Activated CD8-positive, alpha-beta memory T cell treated with anti-CD3 and anti-CD28 coated beads, Interleukin-2, amount 50 U/mL, for 48 hours (primary cell): ENCODE data around the gene BNIP5.
"Not testable (repeated sequence)": the region's sequence is repeated elsewhere in the genome, so short reads cannot be mapped to it uniquely, and the experiment has no call there.

ENCODE experiments used
- DNase-seq: peaks from one replicate; pipeline ENCODE4 v3.0.0-alpha.2; 2020

The BNIP5 gene

DNA sequence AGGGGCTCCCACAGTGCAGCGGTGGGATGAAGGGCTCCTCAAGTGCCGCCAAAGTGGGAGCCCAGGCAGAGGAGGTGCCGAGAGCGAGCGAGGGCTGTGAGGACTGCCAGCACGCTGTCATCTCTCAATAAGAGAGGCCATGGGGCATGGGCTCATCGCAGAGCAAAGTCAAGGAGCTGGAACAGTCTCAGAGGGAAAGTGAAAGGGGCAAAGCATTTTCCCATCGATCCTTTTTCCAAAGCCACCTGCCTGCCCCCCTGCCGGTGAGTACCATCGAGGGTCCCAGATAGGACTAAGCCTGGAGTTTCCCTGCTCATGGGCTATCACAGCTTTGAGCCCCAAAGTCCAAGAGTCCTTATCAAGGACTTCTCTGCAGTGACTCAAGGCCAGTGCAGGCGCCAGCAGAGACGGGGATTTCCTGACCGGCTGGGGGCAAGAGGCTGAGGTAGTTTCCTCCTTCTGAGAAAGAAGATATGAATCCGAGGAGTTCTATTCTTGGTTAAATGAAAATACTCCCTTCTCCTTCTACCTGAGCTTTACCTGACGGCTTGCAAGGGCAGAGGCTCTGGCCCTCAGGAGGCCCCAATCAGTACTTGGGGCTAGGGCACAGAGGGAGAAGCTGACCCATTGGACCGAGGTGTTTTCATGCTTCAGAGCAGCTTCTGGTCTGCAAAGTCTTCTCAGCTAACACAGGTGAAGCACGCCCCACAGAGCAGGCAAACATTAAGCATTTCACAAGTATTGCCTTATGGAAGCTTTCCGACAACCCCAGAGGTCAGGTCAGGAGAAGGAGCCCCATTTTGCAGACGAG lies 28.2 kb upstream of the BNIP5 start:
- no peak for DNase-seq

DNA sequence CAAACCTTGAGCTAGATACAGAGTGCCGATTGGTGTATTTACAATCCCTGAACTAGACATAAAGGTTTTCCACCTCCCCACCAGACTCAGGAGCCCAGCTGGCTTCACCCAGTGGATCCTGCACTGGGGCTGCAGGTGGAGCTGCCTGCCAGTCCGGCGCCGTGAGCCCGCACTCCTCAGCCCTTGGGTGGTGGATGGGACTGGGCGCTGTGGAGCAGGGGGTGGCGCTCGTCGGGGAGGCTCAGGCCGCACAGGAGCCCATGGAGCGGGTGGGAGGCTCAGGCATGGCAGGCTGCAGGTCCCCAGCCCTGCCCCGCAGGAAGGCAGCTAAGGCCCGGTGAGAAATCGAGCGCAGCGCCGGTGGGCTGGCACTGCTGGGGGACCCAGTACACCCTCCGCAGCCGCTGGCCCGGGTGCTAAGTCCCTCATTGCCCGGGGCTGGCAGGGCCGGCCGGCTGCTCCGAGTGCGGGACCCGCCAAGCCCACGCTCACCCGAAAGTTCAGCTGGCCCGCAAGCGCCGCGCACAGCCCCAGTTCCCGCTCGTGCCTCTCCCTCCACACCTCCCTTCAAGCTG lies 27.5 kb upstream of the BNIP5 start:
- DNase-seq: not testable (repeated sequence)

DNA sequence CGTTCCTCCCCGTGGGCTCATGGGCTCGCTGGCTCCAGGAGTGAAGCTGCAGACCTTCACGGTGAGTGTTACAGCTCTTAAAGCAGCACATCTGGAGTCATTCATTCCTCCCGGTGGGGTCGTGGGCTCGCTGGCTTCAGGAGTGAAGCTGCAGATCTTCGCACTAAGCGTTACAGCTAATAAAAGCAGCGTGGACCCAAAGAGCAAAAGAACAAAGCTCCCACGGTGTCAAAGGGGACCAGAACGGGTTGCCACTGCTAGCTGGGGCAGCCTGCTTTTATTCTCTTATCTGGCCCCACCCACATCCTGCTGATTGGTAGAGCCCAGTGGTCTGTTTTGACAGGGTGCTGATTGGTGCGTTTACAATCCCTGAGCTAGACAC lies 26.7 kb upstream of the BNIP5 start:
- DNase-seq: not testable (repeated sequence)

DNA sequence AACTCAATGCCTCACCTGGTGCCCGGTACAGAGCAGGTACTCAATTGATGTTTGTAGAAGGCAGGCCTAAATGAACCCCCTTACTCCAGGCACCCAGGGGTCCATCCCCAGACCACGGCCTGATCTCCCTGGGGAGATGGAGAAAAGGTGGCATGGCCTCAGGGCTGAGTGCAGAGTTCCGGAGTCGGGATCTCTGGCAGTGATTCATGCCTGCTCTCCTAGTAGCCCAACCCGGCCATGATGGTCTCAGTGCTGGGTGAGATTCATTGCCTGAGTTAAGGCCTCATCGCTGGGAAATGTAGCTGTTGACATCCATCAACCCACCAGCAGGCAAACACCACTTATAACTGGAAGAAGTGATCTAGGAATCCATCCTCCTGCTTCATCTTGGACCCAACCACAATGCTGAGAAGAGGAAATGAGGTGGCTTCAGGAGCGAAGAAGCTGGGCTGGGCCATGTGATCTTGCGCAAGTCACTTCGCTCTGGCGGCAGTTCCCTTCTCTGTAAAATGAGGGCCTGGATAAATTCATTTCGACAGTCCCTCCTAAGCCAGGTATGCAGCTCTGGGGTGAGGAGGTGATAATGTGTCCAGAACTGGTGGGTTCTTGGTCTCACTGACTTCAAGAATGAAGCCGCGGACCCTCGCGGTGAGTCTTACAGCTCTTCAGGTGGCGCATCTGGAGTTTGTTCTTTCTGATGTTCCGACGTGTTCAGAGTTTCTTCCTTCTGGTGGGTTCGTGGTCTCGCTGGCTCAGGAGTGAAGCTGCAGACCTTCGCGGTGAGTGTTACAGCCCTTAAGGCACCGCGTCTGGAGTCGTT lies 26.1 kb upstream of the BNIP5 start:
- DNase-seq: no peak

DNA sequence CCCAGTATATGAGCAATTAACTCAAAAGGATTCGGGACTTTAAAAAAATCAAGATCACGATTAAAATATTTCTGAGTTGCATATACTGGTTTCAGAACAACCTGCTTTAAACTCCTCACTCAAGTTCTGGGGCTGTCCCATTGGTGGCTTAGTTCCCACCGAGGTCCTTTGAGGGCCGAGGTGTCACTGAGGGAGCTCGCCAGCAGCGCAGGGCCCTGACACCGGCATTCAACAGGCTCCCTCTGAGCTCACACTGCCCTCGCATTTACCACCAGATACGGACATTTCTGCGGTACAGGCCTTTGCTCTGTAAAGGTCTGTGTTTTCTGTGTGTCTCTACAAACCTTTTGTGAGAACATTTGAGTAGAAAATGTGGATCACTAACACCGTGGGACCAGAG lies 24.4 kb upstream of the BNIP5 start:
- DNase-seq: no peak

DNA sequence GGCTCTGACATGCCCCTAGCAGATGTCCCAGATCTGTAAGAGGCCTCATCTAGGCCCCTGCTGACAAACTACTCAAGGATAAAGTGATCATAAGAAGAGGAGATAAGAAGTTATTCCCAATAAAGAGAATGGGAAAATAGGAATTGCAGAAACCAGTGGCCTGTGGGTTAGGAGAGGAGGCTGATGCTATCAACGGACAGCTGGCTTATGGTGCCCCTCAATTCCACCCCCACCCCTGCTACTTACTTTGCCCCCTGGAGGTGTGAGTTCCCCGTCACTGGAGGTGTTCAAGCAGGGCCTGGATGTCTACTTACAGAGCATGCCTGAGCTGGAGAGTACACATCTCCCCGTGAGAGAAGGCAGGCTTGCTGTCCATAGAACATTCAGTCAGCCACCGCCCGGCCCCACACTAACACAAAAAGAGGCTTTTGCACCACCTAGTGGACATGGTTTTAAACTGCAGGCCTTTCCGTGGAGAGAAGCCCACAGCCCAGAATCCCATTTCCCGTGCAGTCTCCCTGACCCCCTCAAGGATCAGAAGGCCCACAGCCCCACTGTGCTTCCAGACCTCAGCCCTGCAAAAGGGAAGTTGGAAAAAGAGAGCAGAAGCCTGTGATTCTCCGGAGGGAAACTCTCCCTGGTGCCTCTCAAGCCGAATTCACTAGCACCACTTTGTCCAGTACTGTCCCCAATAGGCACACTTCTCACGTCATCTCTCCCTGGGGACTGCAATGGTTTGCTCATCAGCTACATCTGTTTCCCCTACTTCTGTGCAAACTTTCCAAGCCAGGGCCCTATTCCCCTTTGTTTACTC lies 23.8 kb upstream of the BNIP5 start:
- peak; percentile 81 for DNase-seq

DNA sequence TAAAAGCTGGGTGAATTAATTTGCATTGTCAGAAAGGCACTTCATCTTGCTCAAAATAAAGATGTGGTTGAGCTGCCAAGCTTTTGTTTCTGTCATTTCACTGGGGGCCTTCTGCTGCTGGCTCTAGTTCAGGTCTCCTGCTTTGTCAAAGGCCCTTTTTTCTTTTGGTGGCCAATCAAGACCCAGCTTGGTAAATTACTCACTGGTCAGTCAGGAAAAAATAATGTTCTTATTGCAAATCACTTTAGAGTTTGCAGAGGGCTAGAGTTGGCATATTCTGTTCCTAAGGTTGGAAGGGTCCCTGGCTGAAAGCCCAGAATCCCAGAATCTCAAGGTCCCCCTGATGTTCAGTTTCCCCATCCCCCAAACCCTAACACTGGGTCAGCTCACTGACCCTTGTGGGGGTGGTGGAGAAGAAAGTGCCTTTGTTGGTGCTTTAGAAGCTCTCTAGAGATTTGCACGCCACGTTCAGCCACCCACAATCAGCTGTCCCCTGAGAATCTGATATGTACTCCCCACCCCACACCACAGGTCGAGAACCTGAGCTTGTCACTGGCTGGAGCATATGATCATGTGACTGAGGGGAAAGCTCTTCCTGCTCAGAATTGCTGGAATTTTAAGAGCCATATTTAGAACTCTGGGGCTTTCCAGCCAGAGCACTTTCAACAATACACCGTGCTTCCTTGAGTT lies 21.7 kb upstream of the BNIP5 start:
- no peak for DNase-seq

DNA sequence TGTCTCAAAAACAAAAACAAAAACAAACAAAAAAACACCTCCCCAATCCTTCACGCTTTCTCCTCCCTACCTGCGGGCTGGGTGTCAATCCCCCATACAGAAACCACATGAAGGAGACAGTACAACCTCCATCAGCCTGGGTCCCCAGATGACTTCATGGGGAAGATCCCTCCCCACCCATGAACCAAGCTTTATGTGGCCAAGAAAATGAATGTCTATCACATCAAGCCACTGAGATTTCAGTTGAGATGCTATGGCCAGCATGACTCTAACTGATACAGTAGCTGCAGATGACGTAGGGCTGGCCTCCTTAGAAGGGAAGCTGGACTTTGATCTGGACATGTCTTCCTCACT lies 21.2 kb upstream of the BNIP5 start:
- DNase-seq: no peak

DNA sequence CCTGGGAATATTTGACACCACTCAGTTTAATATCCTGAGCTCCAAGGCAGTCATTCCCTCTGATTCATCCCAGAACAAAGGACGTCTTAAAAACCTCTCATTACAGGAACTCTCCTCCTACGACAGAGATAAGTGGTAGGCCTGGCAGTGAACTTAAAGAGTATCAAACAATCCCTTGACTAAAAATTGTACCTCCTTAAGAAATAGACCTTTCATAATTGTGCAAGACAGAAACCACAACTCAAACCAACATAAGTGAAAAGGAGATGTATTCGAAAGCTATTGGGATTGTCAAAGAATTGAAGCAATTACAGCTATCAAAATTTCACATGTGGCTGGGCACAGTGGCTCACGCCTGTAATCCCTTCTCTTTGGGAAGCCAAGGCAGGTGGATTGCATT lies 19.1 kb upstream of the BNIP5 start:
- DNase-seq: no peak

DNA sequence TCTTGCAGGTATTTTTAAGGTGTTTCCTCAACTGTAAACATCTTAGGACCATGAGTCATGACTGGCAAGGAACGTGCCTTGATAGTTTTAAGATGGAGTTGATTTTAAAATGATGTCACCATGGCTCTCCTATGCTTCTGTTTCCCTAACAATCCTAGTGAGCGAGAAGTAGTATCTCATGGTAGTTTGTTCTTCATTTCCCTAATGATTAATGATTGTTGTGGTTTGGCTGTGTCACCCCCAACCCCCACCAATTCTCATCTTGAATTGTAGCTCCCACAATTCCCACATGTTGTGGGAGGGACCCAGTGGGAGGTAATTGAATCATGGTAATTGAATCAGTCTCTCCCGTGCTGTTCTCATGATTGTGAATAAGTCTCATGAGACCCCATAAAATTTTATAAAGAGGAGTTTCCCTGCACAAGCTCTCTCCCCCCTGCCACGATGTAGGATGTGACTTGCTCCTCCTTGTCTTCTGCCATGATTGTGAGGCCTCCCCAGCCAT lies 16.8 kb upstream of the BNIP5 start:
- DNase-seq: no peak

DNA sequence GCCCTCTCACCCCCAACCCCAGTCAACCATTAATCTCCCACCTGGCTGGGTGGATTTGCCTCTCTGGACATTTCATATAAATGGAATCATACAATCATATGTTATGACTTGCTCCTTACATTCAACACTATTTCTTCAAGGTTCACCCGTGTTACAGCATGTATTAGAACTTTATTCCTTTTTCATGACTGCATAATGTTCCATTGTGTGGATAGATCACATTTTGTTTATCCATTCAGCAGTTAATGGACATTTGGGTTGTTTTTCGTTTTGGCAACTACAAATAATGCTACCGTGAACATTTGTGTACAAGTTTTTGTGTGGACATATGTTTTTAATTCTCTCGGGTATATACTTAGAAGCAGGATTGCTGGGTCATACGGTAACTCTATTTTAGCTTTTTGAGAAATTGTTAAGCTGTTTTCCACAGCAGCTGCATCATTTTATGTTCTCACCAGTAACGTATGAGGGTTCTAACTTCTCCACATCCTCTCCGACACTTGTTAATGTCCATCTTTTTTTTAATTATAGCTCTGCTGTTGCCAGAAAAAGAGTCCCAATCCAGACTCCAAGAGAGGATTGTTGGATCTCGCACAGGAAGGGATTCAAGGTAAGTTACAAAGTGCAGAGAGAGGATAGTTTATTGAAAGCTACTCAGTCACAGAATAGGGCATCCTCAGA lies 15.9 kb upstream of the BNIP5 start:
- DNase-seq: no peak

DNA sequence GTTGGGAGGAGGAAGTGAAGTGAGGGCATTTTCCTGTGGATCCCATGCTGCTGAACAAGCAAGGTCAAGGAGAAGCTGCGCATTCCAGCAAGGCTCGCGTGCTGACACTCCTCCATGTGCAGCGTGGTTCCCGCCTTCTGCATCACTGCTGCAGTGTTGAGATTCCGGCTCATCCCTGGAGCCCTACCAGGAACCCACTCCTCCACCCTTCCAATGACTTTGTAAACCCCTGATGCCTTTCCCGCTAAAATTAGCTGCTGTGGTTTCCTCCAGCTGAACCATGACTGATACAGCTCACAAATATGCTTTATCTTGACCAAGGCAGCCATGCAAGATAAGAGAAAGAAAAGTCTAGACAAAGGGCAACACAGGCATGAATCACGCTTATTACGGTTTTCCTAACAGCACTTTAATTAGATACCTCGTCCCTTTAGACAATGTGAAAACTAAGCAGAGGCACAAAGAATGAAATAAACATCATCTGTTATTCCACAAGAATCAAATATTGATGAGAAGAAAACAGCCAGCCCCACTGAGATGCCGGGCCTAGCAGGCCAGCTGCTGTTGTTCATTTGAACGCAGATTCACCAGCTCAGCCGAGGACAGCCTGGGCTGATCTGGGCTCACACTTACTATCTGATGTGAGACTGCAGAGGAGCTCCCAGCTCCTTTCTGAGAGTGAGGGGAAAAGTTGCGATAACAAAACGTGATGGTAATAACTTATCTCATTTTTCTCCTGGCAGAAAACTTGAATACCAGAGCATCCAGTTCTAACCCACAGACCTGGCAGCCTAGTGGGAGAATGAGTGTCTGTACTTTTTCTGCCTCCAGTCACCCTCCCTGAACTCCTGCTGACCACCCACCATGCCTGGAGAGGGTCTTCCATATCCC lies 14.2 kb upstream of the BNIP5 start:
- DNase-seq: no peak

DNA sequence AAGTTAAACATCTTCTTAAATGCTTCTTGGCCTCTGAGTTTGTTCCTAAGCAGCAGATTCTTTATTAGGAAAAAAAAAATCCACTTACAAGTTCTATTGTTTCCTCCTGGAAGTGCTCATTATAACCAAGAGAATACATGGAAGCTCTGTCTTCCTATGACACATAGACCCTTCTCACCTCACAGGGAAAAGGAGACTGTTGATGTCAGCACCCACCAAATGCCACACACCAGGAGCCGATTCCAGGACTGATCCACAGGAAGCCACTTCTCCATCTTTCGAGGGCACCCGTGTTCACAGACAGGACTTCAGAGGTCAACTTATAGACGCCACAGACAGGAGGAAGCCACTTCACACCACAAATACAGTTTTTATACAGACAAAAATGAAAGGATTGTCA lies 13.4 kb upstream of the BNIP5 start:
- DNase-seq: no peak

DNA sequence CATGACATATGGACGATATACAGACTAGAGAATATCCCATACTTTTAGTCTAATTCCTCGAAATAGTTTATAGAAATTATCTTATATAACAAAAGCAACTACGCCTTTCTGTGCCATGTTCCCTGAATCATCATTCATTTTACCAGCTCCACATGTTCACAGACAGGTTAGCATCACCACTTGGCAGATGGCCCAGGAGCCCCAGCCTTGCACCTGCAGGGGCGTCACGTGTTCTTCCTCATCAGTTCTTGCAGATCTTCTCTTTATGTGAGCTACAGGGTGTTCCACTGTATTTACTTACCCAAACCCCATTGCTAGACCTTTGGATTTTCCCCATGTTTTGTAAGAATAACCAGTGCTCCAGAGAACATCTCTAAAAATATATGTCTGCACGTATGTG lies 12.6 kb upstream of the BNIP5 start:
- DNase-seq: no peak

DNA sequence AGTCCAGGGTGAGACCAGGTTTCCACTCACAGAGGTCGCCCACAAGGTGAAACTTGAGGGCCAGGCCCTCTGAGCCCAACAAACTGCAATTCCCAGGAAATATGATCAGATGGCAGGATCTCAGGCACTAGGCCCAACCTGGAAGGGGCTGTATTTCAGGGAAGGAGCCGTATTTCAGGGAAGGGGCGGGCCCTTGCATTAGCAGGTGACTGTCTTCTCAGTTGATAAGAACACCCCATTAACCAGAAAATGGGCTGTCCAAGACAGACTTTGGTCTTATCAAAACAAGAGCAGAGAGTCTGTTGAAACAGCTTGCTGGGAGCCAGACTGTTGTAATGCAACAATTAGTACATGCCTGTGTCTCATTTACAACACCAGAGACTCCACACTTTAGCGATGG lies 10.9 kb upstream of the BNIP5 start:
- no peak for DNase-seq

DNA sequence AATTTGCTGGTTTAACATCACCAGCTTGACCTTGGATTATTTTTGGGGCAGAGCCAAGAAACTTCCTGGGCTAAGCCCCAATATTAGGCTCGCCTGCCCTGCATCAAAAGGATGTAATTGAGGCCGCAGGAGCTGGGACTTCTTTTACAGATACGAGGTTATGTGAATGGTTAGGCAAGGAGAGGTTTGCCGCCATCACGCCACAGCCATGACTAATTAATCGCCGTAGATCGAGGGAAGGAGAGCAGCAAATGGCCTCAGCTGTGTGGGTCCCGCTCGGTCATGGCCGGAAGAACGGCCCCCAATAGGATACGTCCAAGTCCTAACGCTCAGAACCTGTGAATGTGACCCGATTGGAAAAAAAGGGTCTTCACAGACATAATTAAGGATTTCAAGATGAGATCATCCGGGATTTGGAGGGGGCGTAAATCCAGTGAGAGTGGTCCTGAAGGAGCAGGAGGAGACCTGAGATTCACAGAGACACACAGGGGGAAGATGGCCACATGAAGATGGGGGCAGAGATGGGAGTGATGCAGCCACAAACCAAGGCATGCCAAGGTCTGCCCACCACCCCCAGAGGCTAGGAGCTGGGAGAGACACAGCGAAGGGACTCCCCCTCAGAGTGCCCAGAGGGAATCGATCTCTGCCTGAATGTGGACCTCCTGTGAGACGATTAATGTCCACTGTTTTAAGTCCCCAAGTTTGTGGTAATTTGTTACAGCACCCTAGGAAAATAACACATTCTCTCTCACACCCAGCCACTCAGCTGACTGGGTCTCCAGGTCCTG lies 10.0 kb upstream of the BNIP5 start:
- DNase-seq: no peak

DNA sequence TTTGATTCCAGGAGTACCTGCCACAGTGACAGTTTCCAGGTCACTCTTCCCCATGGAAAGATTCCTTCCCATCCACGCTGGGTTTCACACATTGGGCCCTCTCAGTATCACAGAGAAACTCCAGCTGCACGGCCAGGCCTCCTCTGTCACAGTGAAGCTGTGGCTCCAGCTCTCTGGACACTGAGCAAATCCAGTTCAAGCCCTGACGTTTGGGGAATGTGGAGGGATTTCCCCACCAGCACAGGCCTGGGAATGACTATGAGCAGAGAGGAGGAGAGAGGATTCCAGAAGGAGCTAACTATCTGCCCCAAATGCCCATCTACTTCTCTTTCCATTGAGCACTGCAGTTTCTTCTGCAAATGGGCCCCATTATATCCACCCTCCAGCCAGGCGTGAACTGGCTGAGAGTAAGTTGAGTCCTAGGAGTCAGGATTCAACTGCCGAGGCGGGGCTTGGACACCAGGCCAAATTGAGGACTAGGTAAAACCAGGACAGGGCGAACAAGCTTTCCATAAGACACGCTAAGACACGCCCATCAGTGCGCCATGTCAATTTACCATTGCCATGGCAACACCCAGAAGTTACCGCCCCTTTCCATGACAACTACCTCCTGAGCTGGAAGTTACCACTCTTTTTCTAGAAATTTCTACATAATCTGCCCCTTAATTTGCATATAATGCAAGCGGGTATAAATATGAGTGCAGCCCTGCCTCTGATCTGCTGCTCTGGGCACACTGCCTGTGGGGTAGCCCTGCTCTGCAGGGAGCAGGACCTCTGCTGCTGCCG lies 9.2 kb upstream of the BNIP5 start:
- DNase-seq: no peak

DNA sequence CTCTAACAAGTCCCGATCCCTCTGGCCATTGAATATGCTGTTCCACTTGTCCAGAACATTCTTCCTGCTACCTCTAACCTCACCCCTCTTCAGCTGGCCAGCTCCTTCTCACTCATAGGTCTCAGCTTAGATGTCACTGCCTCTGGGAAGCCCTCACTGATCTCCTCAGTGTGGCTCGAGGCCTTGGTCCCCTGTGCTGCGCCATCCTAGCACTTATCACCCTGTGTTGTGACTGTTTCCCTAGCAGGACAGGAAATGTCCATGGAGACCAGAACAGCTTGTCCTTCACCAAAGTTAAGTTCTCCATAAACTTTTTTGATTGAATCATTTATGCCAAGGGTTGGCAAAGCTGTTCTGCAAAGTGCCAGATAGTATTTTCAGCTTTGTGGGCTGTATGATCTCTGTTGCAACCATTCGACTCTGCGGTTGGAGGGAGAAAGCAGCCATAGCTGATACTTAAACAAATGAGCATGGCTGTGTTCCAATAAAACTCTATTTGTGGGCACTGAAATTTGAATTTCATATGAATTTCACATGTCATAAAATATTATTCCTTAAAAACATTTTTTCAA lies 6.5 kb upstream of the BNIP5 start:
- no peak for DNase-seq
